ENCODE data around the gene DYRK1B.
A peak's percentile ranks its signal among the peaks of the same experiment; 100 is the strongest.

The DYRK1B gene

GRCh38 chr19:39807846-39808364 lies 26.1 kb downstream of the DYRK1B start:
- DNase-seq = no peak

- no peak for DNase-seq
Measured at GRCh38 chr19:39805104-39805503, 28.9 kb downstream of the DYRK1B start.

- DNase-seq = no peak
Measured at GRCh38 chr19:39802958-39803357, 31.0 kb downstream of the DYRK1B start.

GRCh38 chr19:39797083-39797482 lies 36.9 kb downstream of the DYRK1B start:
- DNase-seq = no peak

GRCh38 chr19:39796000-39796498 lies 37.9 kb downstream of the DYRK1B start:
- DNase-seq = no peak

GRCh38 chr19:39795001-39795400 lies 39.0 kb downstream of the DYRK1B start:
- no peak for DNase-seq

- peak; percentile 73 for DNase-seq
Measured at GRCh38 chr19:39792999-39793546, 40.9 kb downstream of the DYRK1B start.

GRCh38 chr19:39788244-39788643 lies 45.7 kb downstream of the DYRK1B start:
- no peak for DNase-seq

GRCh38 chr19:39780894-39781293 lies 53.1 kb downstream of the DYRK1B start:
- no peak for DNase-seq

GRCh38 chr19:39778763-39779162 lies 55.2 kb downstream of the DYRK1B start, which contains the start of gene LEUTX:
LEUTX (plus strand) TSS chr19:39778854; CDS start chr19:39778921, 67 bp downstream.
- DNase-seq = no peak

Measured in fibroblast of skin of right quadriceps (primary cell).